Measurements from ENCODE around the gene PCDHA1. TPM values are rescaled to one million over a fixed set of nuclear protein-coding genes. Genes with fewer than 3 reads are reported as not detected.
"Not testable (repeated sequence)": the region's sequence is repeated elsewhere in the genome, so short reads cannot be mapped to it uniquely, and the experiment has no call there.

The PCDHA1 gene
- polyA plus RNA-seq, 1 donor (not counting 4 experiments of a cell fraction or from before 2014, with no cell fraction given): 0.03 TPM

DNA sequence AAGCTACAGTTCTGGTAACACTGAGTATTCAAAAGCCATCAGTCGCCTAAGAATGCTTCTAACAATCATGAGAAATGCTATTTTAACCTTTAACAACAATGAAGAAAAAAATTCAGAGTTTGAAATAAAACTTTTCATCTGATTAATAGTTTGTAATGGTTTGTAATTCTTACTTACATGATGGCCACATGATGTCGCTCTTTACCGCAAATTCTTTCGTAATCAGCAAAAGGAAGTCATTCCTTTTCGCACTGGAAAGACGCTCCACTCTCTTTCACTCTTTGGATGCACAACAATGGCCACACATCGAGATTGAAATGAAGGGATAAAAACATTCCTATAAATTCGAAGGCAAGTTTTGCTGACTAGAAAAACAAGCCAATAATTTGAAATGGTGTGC, 48.1 kb downstream of the PCDHA1 start, which contains the start of gene PCDHA7:
PCDHA7 (plus strand) TSS at position 277 of the 400 bp plus-strand sequence; CDS start at position 392, 115 bp downstream.
- H3K27me3 ChIP-seq (ENCODE audit: control insufficient read depth, extremely low read depth, insufficient read depth, low read length): no peaks in the 10 kb centered on the region
- no peak within 1 kb of the TSS for H3K4me2 ChIP-seq (ENCODE audit: control insufficient read depth, extremely low read depth, insufficient read depth, low read depth, low read length)
- H3K4me1 ChIP-seq (ENCODE audit: control insufficient read depth, extremely low read depth, insufficient read depth, low read length): no peaks in the 10 kb centered on the region
- DNase-seq (ENCODE audit: low read depth, low spot score): no peak
- dilution Hi-C loops (cut with MboI; ENCODE audit: extremely low pct_ligation_motif_present, low sequenced_read_pairs): no loop called here
- H4K20me1 ChIP-seq (ENCODE audit: control insufficient read depth, extremely low read depth, insufficient read depth, low read length): no peaks in the 10 kb centered on the region
- no peak within 1 kb of the TSS for H3K9ac ChIP-seq (ENCODE audit: control insufficient read depth, extremely low read depth, insufficient read depth, low read length)
- TF ChIP-seq, protein P1, sequence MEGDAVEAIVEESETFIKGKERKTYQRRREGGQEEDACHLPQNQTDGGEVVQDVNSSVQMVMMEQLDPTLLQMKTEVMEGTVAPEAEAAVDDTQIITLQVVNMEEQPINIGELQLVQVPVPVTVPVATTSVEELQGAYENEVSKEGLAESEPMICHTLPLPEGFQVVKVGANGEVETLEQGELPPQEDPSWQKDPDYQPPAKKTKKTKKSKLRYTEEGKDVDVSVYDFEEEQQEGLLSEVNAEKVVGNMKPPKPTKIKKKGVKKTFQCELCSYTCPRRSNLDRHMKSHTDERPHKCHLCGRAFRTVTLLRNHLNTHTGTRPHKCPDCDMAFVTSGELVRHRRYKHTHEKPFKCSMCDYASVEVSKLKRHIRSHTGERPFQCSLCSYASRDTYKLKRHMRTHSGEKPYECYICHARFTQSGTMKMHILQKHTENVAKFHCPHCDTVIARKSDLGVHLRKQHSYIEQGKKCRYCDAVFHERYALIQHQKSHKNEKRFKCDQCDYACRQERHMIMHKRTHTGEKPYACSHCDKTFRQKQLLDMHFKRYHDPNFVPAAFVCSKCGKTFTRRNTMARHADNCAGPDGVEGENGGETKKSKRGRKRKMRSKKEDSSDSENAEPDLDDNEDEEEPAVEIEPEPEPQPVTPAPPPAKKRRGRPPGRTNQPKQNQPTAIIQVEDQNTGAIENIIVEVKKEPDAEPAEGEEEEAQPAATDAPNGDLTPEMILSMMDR (optimal IDR thresholded peaks at IDR 0.05 in 1 of 3, IDR thresholded peaks at IDR 0.05 in 1 of 3, conservative IDR thresholded peaks at IDR 0.05 in 1 of 3; ENCODE audit: extremely low read depth in 1 of 3, insufficient read depth in 2 of 3, low read length in 3 of 3): no peak
- TF ChIP-seq EZH2 (IDR thresholded peaks at IDR 0.05; ENCODE audit: low read length): no peak
- no peaks in the 10 kb centered on the region for H3K9me1 ChIP-seq (ENCODE audit: control insufficient read depth, extremely low read depth, insufficient read depth, low read length)
- H2AFZ ChIP-seq (ENCODE audit: control insufficient read depth, low read length): no peak within 1 kb of the TSS
- no peak for FAIRE-seq
- no peak within 1 kb of the TSS for H3K4me3 ChIP-seq (ENCODE audit: control insufficient read depth in 2 of 3, extremely low read depth in 1 of 3, insufficient read depth in 2 of 3, low read depth in 1 of 3, low read length in 3 of 3)
- peaks cover 16% of the 10 kb centered on the region for H3K9me3 ChIP-seq (ENCODE audit: control insufficient read depth, low read depth, low read length)
- no peaks in the 10 kb centered on the region for H3K79me2 ChIP-seq (ENCODE audit: control insufficient read depth, insufficient read depth, low read length)
- H3K36me3 ChIP-seq (ENCODE audit: control insufficient read depth in 2 of 2, extremely low read depth in 1 of 2, insufficient read depth in 2 of 2, low read length in 2 of 2): no peaks in the 10 kb centered on the region
- H3K27ac ChIP-seq (ENCODE audit: control insufficient read depth, insufficient read depth, low read length): no peak within 1 kb of the TSS

DNA sequence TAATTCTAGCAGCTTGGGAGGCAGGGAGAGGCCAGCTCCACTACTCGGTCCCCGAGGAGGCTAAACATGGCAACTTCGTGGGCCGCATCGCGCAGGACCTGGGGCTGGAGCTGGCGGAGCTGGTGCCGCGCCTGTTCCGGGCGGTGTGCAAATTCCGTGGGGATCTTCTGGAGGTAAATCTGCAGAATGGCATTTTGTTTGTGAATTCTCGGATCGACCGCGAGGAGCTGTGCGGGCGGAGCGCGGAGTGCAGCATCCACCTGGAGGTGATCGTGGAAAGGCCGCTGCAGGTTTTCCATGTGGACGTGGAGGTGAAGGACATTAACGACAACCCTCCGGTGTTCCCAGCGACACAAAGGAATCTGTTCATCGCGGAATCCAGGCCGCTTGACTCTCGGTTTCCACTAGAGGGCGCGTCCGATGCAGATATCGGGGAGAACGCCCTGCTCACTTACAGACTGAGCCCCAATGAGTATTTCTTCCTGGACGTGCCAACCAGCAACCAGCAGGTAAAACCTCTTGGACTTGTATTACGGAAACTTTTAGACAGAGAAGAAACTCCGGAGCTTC, 48.6 kb downstream of the PCDHA1 start:
- H3K9me3 ChIP-seq (ENCODE audit: control insufficient read depth, low read depth, low read length): peaks cover 16% of the 10 kb centered on the region
- H3K27ac ChIP-seq (ENCODE audit: control insufficient read depth, insufficient read depth, low read length); dilution Hi-C loops (cut with MboI; ENCODE audit: extremely low pct_ligation_motif_present, low sequenced_read_pairs); H2AFZ ChIP-seq (ENCODE audit: control insufficient read depth, low read length); H3K4me1 ChIP-seq (ENCODE audit: control insufficient read depth, extremely low read depth, insufficient read depth, low read length); H3K79me2 ChIP-seq (ENCODE audit: control insufficient read depth, insufficient read depth, low read length); H3K9me1 ChIP-seq (ENCODE audit: control insufficient read depth, extremely low read depth, insufficient read depth, low read length); H3K4me3 ChIP-seq (ENCODE audit: control insufficient read depth in 2 of 3, extremely low read depth in 1 of 3, insufficient read depth in 2 of 3, low read depth in 1 of 3, low read length in 3 of 3); H3K4me2 ChIP-seq (ENCODE audit: control insufficient read depth, extremely low read depth, insufficient read depth, low read depth, low read length); H3K36me3 ChIP-seq (ENCODE audit: control insufficient read depth in 2 of 2, extremely low read depth in 1 of 2, insufficient read depth in 2 of 2, low read length in 2 of 2); H4K20me1 ChIP-seq (ENCODE audit: control insufficient read depth, extremely low read depth, insufficient read depth, low read length); H3K9ac ChIP-seq (ENCODE audit: control insufficient read depth, extremely low read depth, insufficient read depth, low read length); H3K27me3 ChIP-seq (ENCODE audit: control insufficient read depth, extremely low read depth, insufficient read depth, low read length); FAIRE-seq; DNase-seq (ENCODE audit: low read depth, low spot score): not testable (repeated sequence)
